Pancreas (tissue), 10 donors: ENCODE data around the gene C12orf60. TPM values are rescaled to one million over a fixed set of nuclear protein-coding genes. Genes with fewer than 3 reads are reported as not detected.

Source experiments
- ATAC-seq, 4 donors: fragments of 200-7000 bp; cut with Tn5 transposase; one replicate each; pipeline versions ENCODE4 v1.8.0 to v1.9.1; 2020; ENCODE audit warnings: mild to moderate bottlenecking in 4 of 4, moderate library complexity in 4 of 4
- DNase-seq, 6 donors: peaks; one replicate each; pipeline ENCODE4 v3.0.0-alpha.2; 2020
- FAIRE-seq: peaks from 2 replicates; lab custom pipeline; 2012; peaks lifted over from hg19 to GRCh38; lab: Jason Lieb, UNC
- H3K27ac ChIP-seq, 4 donors: fragments of 200-600 bp; sonication (generic); 1 replicate in 3 of 4; 2 replicates in 1 of 4; pipeline versions ENCODE4 v1.5.0 to v1.8.0; 2020
- H3K27me3 ChIP-seq, 4 donors: fragments of 200-600 bp; one replicate each; pipeline ENCODE4 v1.8.0; 2021
- H3K36me3 ChIP-seq, 3 donors: fragments of 200-600 bp; sonication (generic) in 1 of 3; one replicate each; pipeline versions ENCODE4 v1.5.0 to v1.8.0; 2020 to 2021
- H3K4me1 ChIP-seq, 3 donors: fragments of 200-600 bp; one replicate each; pipeline ENCODE4 v1.8.0; 2021
- H3K4me3 ChIP-seq, 4 donors: fragments of 200-600 bp; sonication (generic) in 2 of 4; one replicate each; pipeline versions ENCODE4 v1.5.0 to v1.8.0; 2020 to 2021
- H3K9me3 ChIP-seq, 4 donors: fragments of 200-600 bp; one replicate each; pipeline ENCODE4 v1.8.0; 2021
- CTCF ChIP-seq, 4 donors: fragments of 200-600 bp; sonication (generic) in 3 of 4; IDR thresholded peaks; one replicate each; pipeline versions ENCODE4 v1.5.0 to v1.8.0; 2021; ENCODE audit warnings: antibody characterized with exemption in 4 of 4
- WGBS, 2 donors: extraction: QIAGEN DNeasy Blood & Tissue Kit; methylation state at CpG; one replicate each; pipeline ENCODE4 v1.1.7; 2013; 5-methylcytosine and 5-hydroxymethylcytosine counted together
- intact Hi-C, 3 donors: fragments of 100-400 bp; cut with DNase I; formaldehyde crosslinking; loops; one replicate each; pipeline versions ENCODE4 v1.11.1 to v1.14.2; 2022
- polyA plus RNA-seq, 2 donors: library from polyadenylated mRNA; stranded (reverse); fragments of 200-250 nt; gene quantifications; one replicate each; pipeline ENCODE4 v1.2.3, GENCODE V29; 2013
- total RNA-seq, 6 donors: library from RNA; stranded (reverse); fragmentation: NEBNext Ultra II Directional in 4 of 6; extraction: Animal tissue kit (Norgen Biotek cat#: 25700) in 4 of 6; gene quantifications; one replicate each; pipeline versions ENCODE4 v1.2.1 to v1.2.4, GENCODE V29; 2021 to 2023
- donor health status: healthy with polysubstance abuse.
- donor health status: DM: no; HTN: no; CAD: no; lungs with moderate emphysema.
- donor health status: DM: no; HTN: no; CAD: no.
- donor health status: control.
- donor health status: control.
- donor health status: Bipolar disorder and iron deficiency.
- donor health status: DM: yes; HTN: yes; CAD: no.
- donor health status: DM: no; HTN: no; CAD: no.
- donor health status: DM: no; HTN: no; CAD: no.
- donor health status: DM: yes; HTN: yes; CAD: no.

The C12orf60 gene
- total and polyA plus RNA-seq, 8 donors = 0.28 to 1.0 (median 0.62) TPM

- FAIRE-seq (no peak), ATAC-seq (peak in 1 of 4 donors; percentile 1), DNase-seq (no peak)
- Histone ChIP-seq H3K4me1 (peaks cover 10 to 14% (median 13%) of the 10 kb centered on the region in 3 donors), H3K4me3 (peak overlapping the region in 3 of 4 donors; percentile 50 to 74 (median 52)), H3K27me3 (no peaks in the 10 kb centered on the region), H3K27ac (peak overlapping the region; percentile 93 to 99 (median 98)), H3K9me3 (no peaks in the 10 kb centered on the region), H3K36me3 (no peaks in the 10 kb centered on the region)
- intact Hi-C loops = no loop called here
- TF ChIP-seq CTCF (IDR thresholded peaks at IDR 0.05) = no peak
- WGBS, 2 donors = 37 to 39% methylated on average over 5 of the region's 5 CpGs
Observed at GRCh38 chr12:14776236-14776961, 27.1 kb upstream of the C12orf60 start.

GRCh38 chr12:14777271-14777670, 26.2 kb upstream of the C12orf60 start:
- H3K4me1 ChIP-seq = peaks cover 9 to 12% (median 10%) of the 10 kb centered on the region in 3 donors
- no peaks in the 10 kb centered on the region for H3K27me3 ChIP-seq
- DNase-seq = peak in 3 of 6 donors; percentile 42 to 58 (median 55)
- peak in 3 of 4 donors; percentile 19 to 32 (median 26) for ATAC-seq
- no peaks in the 10 kb centered on the region for H3K9me3 ChIP-seq
- peak overlapping the region in 3 of 4 donors; percentile 93 to 99 (median 99) for H3K27ac ChIP-seq
- no peaks in the 10 kb centered on the region for H3K36me3 ChIP-seq
- no peak for TF ChIP-seq CTCF (IDR thresholded peaks at IDR 0.05)
- 19 to 21% methylated on average over 3 of the region's 3 CpGs for WGBS, 2 donors
- intact Hi-C loops = no loop called here
- peak overlapping the region in 1 of 4 donors; percentile 52 for H3K4me3 ChIP-seq
- no peak for FAIRE-seq

DNA sequence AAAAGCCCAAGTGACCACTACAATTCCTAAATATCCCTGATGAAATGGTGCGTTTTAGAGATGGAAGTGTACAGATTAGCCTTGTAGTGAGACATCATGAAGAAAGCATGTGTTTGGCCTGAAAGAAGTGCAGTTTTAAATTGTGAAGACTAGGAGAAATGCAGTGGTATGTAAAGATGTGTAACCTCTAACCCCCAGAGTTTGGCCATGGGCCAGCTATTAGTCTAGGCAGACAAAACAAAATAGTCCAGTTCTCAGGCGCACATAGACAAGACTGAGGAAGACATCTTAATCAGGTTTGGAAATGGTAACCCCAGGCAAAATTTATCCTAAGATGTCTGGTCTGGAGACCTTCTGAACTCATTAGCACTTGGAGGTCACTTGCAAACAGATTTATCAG, 23.6 kb upstream of the C12orf60 start:
- no peak overlapping the region for H3K4me3 ChIP-seq
- ATAC-seq (no peak), FAIRE-seq (no peak), DNase-seq (no peak)
- no peaks in the 10 kb centered on the region for H3K9me3 ChIP-seq
- 90 to 94% methylated on average over 2 of the region's 2 CpGs for WGBS, 2 donors
- no peaks in the 10 kb centered on the region for H3K36me3 ChIP-seq
- H3K27me3 ChIP-seq = no peaks in the 10 kb centered on the region
- no peak overlapping the region for H3K27ac ChIP-seq
- intact Hi-C loops = no loop called here
- no peak for TF ChIP-seq CTCF (IDR thresholded peaks at IDR 0.05)
- peaks cover 9 to 12% (median 10%) of the 10 kb centered on the region in 3 donors for H3K4me1 ChIP-seq

GRCh38 chr12:14780859-14781258, 22.6 kb upstream of the C12orf60 start:
- no peaks in the 10 kb centered on the region for H3K27me3 ChIP-seq
- no peak for TF ChIP-seq CTCF (IDR thresholded peaks at IDR 0.05)
- H3K4me1 ChIP-seq = peaks cover 9 to 12% (median 10%) of the 10 kb centered on the region in 3 donors
- intact Hi-C loops = no loop called here
- 69 to 75% methylated on average over 3 of the region's 3 CpGs for WGBS, 2 donors
- DNase-seq (no peak), FAIRE-seq (no peak), ATAC-seq (peak in 1 of 4 donors; percentile 34)
- no peak overlapping the region for H3K4me3 ChIP-seq
- H3K36me3 ChIP-seq = no peaks in the 10 kb centered on the region
- H3K9me3 ChIP-seq = no peaks in the 10 kb centered on the region
- H3K27ac ChIP-seq = no peak overlapping the region

GRCh38 chr12:14781563-14781962, 21.9 kb upstream of the C12orf60 start:
- 55% methylated on average over 2 of the region's 2 CpGs for WGBS, 2 donors
- Histone ChIP-seq H3K27ac (no peak overlapping the region), H3K27me3 (no peaks in the 10 kb centered on the region), H3K36me3 (peaks cover 0 to 3% (median 0%) of the 10 kb centered on the region in 3 donors), H3K4me3 (no peak overlapping the region), H3K4me1 (peaks cover 4 to 9% (median 6%) of the 10 kb centered on the region in 3 donors), H3K9me3 (no peaks in the 10 kb centered on the region)
- ATAC-seq = no peak
- no peak for TF ChIP-seq CTCF (IDR thresholded peaks at IDR 0.05)
- no peak for DNase-seq
- intact Hi-C loops = no loop called here
- FAIRE-seq = no peak
